ENCODE measurements around the gene KRTAP9-3. TPM values are rescaled to one million over a fixed set of nuclear protein-coding genes. Genes with fewer than 3 reads are reported as not detected.
"Not testable (repeated sequence)": the region's sequence is repeated elsewhere in the genome, so short reads cannot be mapped to it uniquely, and the experiment has no call there.

KRTAP9-3 gene
- not detected for total RNA-seq

GRCh38 chr17:41232399-41233105 is at the start of gene KRTAP9-3:
TSS of gene KRTAP9-3 (plus strand) at chr17:41232449. CDS start at chr17:41232502, 53 bp downstream.
- not testable (repeated sequence) for H3K27me3 ChIP-seq (ENCODE audit: insufficient read depth, low read length); H3K9me3 ChIP-seq (ENCODE audit: low read depth, low read length); H3K4me3 ChIP-seq (ENCODE audit: low read length); H3K4me1 ChIP-seq (ENCODE audit: insufficient read depth, low read length)

GRCh38 chr17:41184480-41184961 is 47.7 kb upstream of the KRTAP9-3 start, which contains the start of gene KRTAP4-1:
TSS of gene KRTAP4-1 (minus strand) at chr17:41184911. CDS start at chr17:41184854, 57 bp downstream.
- Histone ChIP-seq H3K27me3 (ENCODE audit: insufficient read depth, low read length) (peaks cover 3% of the 10 kb centered on the region), H3K4me1 (ENCODE audit: insufficient read depth, low read length) (no peaks in the 10 kb centered on the region), H3K4me3 (ENCODE audit: low read length) (no peak within 1 kb of the TSS), H3K9me3 (ENCODE audit: low read depth, low read length) (no peaks in the 10 kb centered on the region)

- Histone ChIP-seq H3K27me3 (ENCODE audit: insufficient read depth, low read length) (peaks cover 3% of the 10 kb centered on the region), H3K4me1 (ENCODE audit: insufficient read depth, low read length) (no peaks in the 10 kb centered on the region), H3K9me3 (ENCODE audit: low read depth, low read length) (no peaks in the 10 kb centered on the region), H3K4me3 (ENCODE audit: low read length) (no peak overlapping the region)
Measured at GRCh38 chr17:41185001-41185400, 47.2 kb upstream of the KRTAP9-3 start.

GRCh38 chr17:41186872-41187271 is 45.4 kb upstream of the KRTAP9-3 start:
- Histone ChIP-seq H3K27me3 (ENCODE audit: insufficient read depth, low read length) (peaks cover 6% of the 10 kb centered on the region), H3K9me3 (ENCODE audit: low read depth, low read length) (no peaks in the 10 kb centered on the region), H3K4me3 (ENCODE audit: low read length) (no peak overlapping the region), H3K4me1 (ENCODE audit: insufficient read depth, low read length) (no peaks in the 10 kb centered on the region)

GRCh38 chr17:41189837-41190318 is 42.4 kb upstream of the KRTAP9-3 start, which contains the start of gene KRTAP9-1:
TSS of gene KRTAP9-1 (plus strand) at chr17:41189887. CDS start at chr17:41189887, 0 bp downstream.
- not testable (repeated sequence) for H3K27me3 ChIP-seq (ENCODE audit: insufficient read depth, low read length); H3K9me3 ChIP-seq (ENCODE audit: low read depth, low read length); H3K4me1 ChIP-seq (ENCODE audit: insufficient read depth, low read length); H3K4me3 ChIP-seq (ENCODE audit: low read length)

- Histone ChIP-seq H3K27me3 (ENCODE audit: insufficient read depth, low read length) (peaks cover 6% of the 10 kb centered on the region), H3K4me3 (ENCODE audit: low read length) (no peak overlapping the region), H3K9me3 (ENCODE audit: low read depth, low read length) (no peaks in the 10 kb centered on the region), H3K4me1 (ENCODE audit: insufficient read depth, low read length) (no peaks in the 10 kb centered on the region)
Measured at GRCh38 chr17:41190328-41190727, 41.9 kb upstream of the KRTAP9-3 start.

- Histone ChIP-seq H3K9me3 (ENCODE audit: low read depth, low read length) (no peaks in the 10 kb centered on the region), H3K27me3 (ENCODE audit: insufficient read depth, low read length) (peaks cover 2% of the 10 kb centered on the region), H3K4me1 (ENCODE audit: insufficient read depth, low read length) (no peaks in the 10 kb centered on the region), H3K4me3 (ENCODE audit: low read length) (no peak overlapping the region)
Measured at GRCh38 chr17:41196068-41196467, 36.2 kb upstream of the KRTAP9-3 start.

- Histone ChIP-seq H3K4me1 (ENCODE audit: insufficient read depth, low read length) (no peaks in the 10 kb centered on the region), H3K27me3 (ENCODE audit: insufficient read depth, low read length) (peaks cover 2% of the 10 kb centered on the region), H3K9me3 (ENCODE audit: low read depth, low read length) (no peaks in the 10 kb centered on the region), H3K4me3 (ENCODE audit: low read length) (no peak overlapping the region)
Measured at GRCh38 chr17:41199421-41200078, 32.7 kb upstream of the KRTAP9-3 start.

- Histone ChIP-seq H3K9me3 (ENCODE audit: low read depth, low read length) (no peaks in the 10 kb centered on the region), H3K4me3 (ENCODE audit: low read length) (no peak overlapping the region), H3K27me3 (ENCODE audit: insufficient read depth, low read length) (peaks cover 24% of the 10 kb centered on the region), H3K4me1 (ENCODE audit: insufficient read depth, low read length) (no peaks in the 10 kb centered on the region)
Measured at GRCh38 chr17:41211845-41212466, 20.3 kb upstream of the KRTAP9-3 start.

GRCh38 chr17:41212524-41213169 is 19.6 kb upstream of the KRTAP9-3 start:
- no peaks in the 10 kb centered on the region for H3K9me3 ChIP-seq (ENCODE audit: low read depth, low read length)
- peaks cover 21% of the 10 kb centered on the region for H3K27me3 ChIP-seq (ENCODE audit: insufficient read depth, low read length)
- no peaks in the 10 kb centered on the region for H3K4me1 ChIP-seq (ENCODE audit: insufficient read depth, low read length)
- no peak overlapping the region for H3K4me3 ChIP-seq (ENCODE audit: low read length)

- no peaks in the 10 kb centered on the region for H3K9me3 ChIP-seq (ENCODE audit: low read depth, low read length)
- H3K4me3 ChIP-seq (ENCODE audit: low read length) = no peak overlapping the region
- peaks cover 4% of the 10 kb centered on the region for H3K27me3 ChIP-seq (ENCODE audit: insufficient read depth, low read length)
Measured at GRCh38 chr17:41215681-41216080, 16.6 kb upstream of the KRTAP9-3 start.

GRCh38 chr17:41223821-41224220 is 8.4 kb upstream of the KRTAP9-3 start:
- Histone ChIP-seq H3K4me3 (ENCODE audit: low read length) (no peak overlapping the region), H3K27me3 (ENCODE audit: insufficient read depth, low read length) (peaks cover 3% of the 10 kb centered on the region), H3K4me1 (ENCODE audit: insufficient read depth, low read length) (no peaks in the 10 kb centered on the region), H3K9me3 (ENCODE audit: low read depth, low read length) (no peaks in the 10 kb centered on the region)

More at GRCh38 chr17:41215681-41216080, 16.6 kb upstream of the KRTAP9-3 start:
- H3K4me1 ChIP-seq (ENCODE audit: insufficient read depth, low read length) = no peaks in the 10 kb centered on the region

GRCh38 chr17:41226051-41226450 is 6.2 kb upstream of the KRTAP9-3 start:
- Histone ChIP-seq H3K9me3 (ENCODE audit: low read depth, low read length) (no peaks in the 10 kb centered on the region), H3K4me3 (ENCODE audit: low read length) (no peak overlapping the region), H3K4me1 (ENCODE audit: insufficient read depth, low read length) (no peaks in the 10 kb centered on the region), H3K27me3 (ENCODE audit: insufficient read depth, low read length) (peaks cover 3% of the 10 kb centered on the region)

- H3K27me3 ChIP-seq (ENCODE audit: insufficient read depth, low read length); H3K4me3 ChIP-seq (ENCODE audit: low read length); H3K4me1 ChIP-seq (ENCODE audit: insufficient read depth, low read length); H3K9me3 ChIP-seq (ENCODE audit: low read depth, low read length): not testable (repeated sequence)
Measured at GRCh38 chr17:41226598-41227095, 5.6 kb upstream of the KRTAP9-3 start, which contains the start of gene KRTAP9-2. TSS of gene KRTAP9-2 (plus strand) at chr17:41226648. CDS start at chr17:41226655, 7 bp downstream.

Data from mononuclear cell (primary cell).